ENCODE measurements around the gene TAMM41.

- TF ChIP-seq BHLHE40 (IDR thresholded peaks at IDR 0.05; ENCODE audit: borderline replicate concordance), result no peak
- no peak for TF ChIP-seq ZNF384 (IDR thresholded peaks at IDR 0.05)
- TF ChIP-seq ELF4 (IDR thresholded peaks at IDR 0.05), result no peak
- no peak for TF ChIP-seq FOXM1 (IDR thresholded peaks at IDR 0.05; ENCODE audit: borderline replicate concordance)
- no peak for TF ChIP-seq CTBP1 (IDR thresholded peaks at IDR 0.05; ENCODE audit: borderline replicate concordance)
- TF ChIP-seq PKNOX1 (IDR thresholded peaks at IDR 0.05), result no peak
- TF ChIP-seq ARNT (IDR thresholded peaks at IDR 0.05), result no peak
- TF ChIP-seq TARDBP (IDR thresholded peaks at IDR 0.05), result no peak
- TF ChIP-seq SP1 (IDR thresholded peaks at IDR 0.05), result no peak
- no peak for TF ChIP-seq NFRKB (IDR thresholded peaks at IDR 0.05)
- no peak for TF ChIP-seq LEF1 (IDR thresholded peaks at IDR 0.05; ENCODE audit: borderline replicate concordance)
- TF ChIP-seq SUZ12 (IDR thresholded peaks at IDR 0.05), result no peak
Measured at GRCh38 chr3:11779626-11780025, 67.1 kb downstream of the TAMM41 start.

All from HEK293T (cell line).